Motor neuron (in vitro differentiated cells): ENCODE data around the gene TBXAS1. TPM values are rescaled to one million over a fixed set of nuclear protein-coding genes. Genes with fewer than 3 reads are reported as not detected.
"Not testable (repeated sequence)": the region's sequence is repeated elsewhere in the genome, so short reads cannot be mapped to it uniquely, and the experiment has no call there.

ENCODE experiments used
- ATAC-seq, 8 experiments: fragments of 200-7000 bp; cut with Tn5 transposase; replicated peaks in 6 of 8; 2 replicates each; pipeline ENCODE4 v1.8.0; 2021; ENCODE audit warnings: mild to moderate bottlenecking in 8 of 8, moderate library complexity in 8 of 8
- H3K27ac ChIP-seq, 2 donors: fragments of 250-450 bp; sonication (Bioruptor Pico); 2 replicates each; pipeline ENCODE4 v1.9.0; 2021; ENCODE audit warnings: antibody characterized with exemption in 2 of 2, mild to moderate bottlenecking in 2 of 2, moderate library complexity in 1 of 2
- H3K4me1 ChIP-seq, 2 donors: fragments of 250-450 bp; sonication (Bioruptor Pico); replicated peaks in 1 of 2; 2 replicates each; pipeline ENCODE4 v1.6.1; 2021; ENCODE audit warnings: antibody characterized with exemption in 2 of 2, mild to moderate bottlenecking in 2 of 2, moderate library complexity in 1 of 2
- H3K4me3 ChIP-seq, 5 donors: fragments of 250-450 bp; sonication (Bioruptor Pico); 2 replicates each; pipeline ENCODE4 v1.9.0; 2021; ENCODE audit warnings: antibody characterized with exemption in 5 of 5, mild to moderate bottlenecking in 5 of 5, moderate library complexity in 4 of 5
- WGBS, 10 experiments: fragments of 450-650 bp; shearing (Covaris generic); methylation state at CpG; one replicate each; pipeline ENCODE4 v1.0.0; 2022; 5-methylcytosine and 5-hydroxymethylcytosine counted together
- in situ Hi-C, 9 experiments: fragments of 400-800 bp; cut with MboI; loops; one replicate each; pipeline ENCODE4 v1.15.0; 2021; ENCODE audit warnings: low sequenced_read_pairs in 9 of 9, low pct_unique_long_range_greater_than_20kb in 2 of 9; ENCODE audit not compliant: unreplicated experiment in 9 of 9
- total RNA-seq, 8 experiments: library from RNA; unstranded; fragments of 300-600 nt; gene quantifications; 2 replicates each; pipeline versions ENCODE4 v1.2.3 to v1.2.4, GENCODE V29; 2022

Gene TBXAS1
- total RNA-seq, 8 experiments from 2014 or later = 0.31 to 2.5 (median 0.46) TPM

- no peaks in the 10 kb centered on the region for H3K4me1 ChIP-seq
- H3K27ac ChIP-seq = no peak overlapping the region
- in situ Hi-C loops = no loop called here
- H3K4me3 ChIP-seq = no peak overlapping the region
- WGBS, 10 experiments = 23 to 100% (median 79%) methylated on average over 1 to 4 of the region's 4 CpGs; no CpG with 5 or more reads in 2 of the 10 experiments
- no peak for ATAC-seq
Measured at GRCh38 chr7:139902436-139903102, 73.5 kb downstream of the TBXAS1 start.

- H3K4me1 ChIP-seq, ATAC-seq, H3K27ac ChIP-seq, in situ Hi-C loops, H3K4me3 ChIP-seq: not testable (repeated sequence)
- WGBS, 10 experiments = 0 to 100% (median 75%) methylated on average over 1 to 2 of the region's 2 CpGs; no CpG with 5 or more reads in 3 of the 10 experiments
Measured at GRCh38 chr7:139903103-139903477, 74.0 kb downstream of the TBXAS1 start.

GRCh38 chr7:139906879-139907278 is 77.8 kb downstream of the TBXAS1 start:
- no peak for ATAC-seq
- in situ Hi-C loops = no loop called here
- H3K4me3 ChIP-seq = no peak overlapping the region
- H3K27ac ChIP-seq = no peak overlapping the region
- no peaks in the 10 kb centered on the region for H3K4me1 ChIP-seq

GRCh38 chr7:139908792-139909191 is 79.7 kb downstream of the TBXAS1 start:
- ATAC-seq = no peak
- no peak overlapping the region for H3K4me3 ChIP-seq
- no peaks in the 10 kb centered on the region for H3K4me1 ChIP-seq
- no peak overlapping the region for H3K27ac ChIP-seq
- in situ Hi-C loops = no loop called here

DNA sequence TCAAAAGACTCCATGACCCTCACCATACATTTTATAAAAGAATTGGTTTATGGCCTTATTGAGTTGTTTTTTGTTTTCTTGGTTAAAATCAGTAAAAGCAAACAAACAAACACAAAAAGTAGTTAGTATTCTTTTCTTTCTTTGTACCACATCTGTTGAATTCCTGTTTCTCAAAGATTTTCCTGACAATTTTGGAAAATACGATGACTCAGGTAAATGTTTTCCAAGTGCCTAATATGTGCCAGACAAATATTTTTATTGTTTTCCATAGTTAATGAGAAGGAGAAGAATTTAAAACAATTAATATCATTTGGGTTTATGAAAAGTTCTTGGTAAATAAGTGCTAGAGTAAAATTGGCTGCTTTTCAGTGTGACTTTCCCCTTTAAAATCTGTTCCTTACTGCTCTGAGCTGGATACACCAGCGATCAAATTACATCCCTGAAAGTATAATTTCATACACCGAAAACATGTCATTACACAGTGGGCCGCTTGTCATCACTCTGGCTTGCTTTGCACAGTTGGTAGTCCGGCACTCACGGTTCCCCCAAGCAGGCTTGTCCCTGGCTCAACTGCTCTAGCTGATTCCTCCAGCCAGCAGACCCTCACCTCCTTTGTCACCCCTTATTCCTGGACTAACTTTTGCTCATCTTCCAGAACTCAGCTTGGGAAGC is 80.5 kb downstream of the TBXAS1 start:
- no peaks in the 10 kb centered on the region for H3K4me1 ChIP-seq
- no peak overlapping the region for H3K4me3 ChIP-seq
- 0 to 100% (median 83%) methylated on average over 1 to 6 of the region's 6 CpGs for WGBS, 10 experiments
- no peak overlapping the region for H3K27ac ChIP-seq
- in situ Hi-C loops = no loop called here
- ATAC-seq = peak in 3 of 8 experiments; percentile 59 to 94 (median 63)

GRCh38 chr7:139913021-139913844 is 84.2 kb downstream of the TBXAS1 start:
- Histone ChIP-seq H3K27ac (no peak overlapping the region), H3K4me1 (no peaks in the 10 kb centered on the region), H3K4me3 (no peak overlapping the region)
- 0 to 93% (median 81%) methylated on average over 1 to 9 of the region's 11 CpGs; no CpG with 5 or more reads in 2 of the 10 experiments for WGBS, 10 experiments
- in situ Hi-C loops = no loop called here
- ATAC-seq = no peak

GRCh38 chr7:139913845-139914135 is 84.7 kb downstream of the TBXAS1 start:
- 67 to 100% (median 80%) methylated on average over 1 to 4 of the region's 4 CpGs; no CpG with 5 or more reads in 5 of the 10 experiments for WGBS, 10 experiments

DNA sequence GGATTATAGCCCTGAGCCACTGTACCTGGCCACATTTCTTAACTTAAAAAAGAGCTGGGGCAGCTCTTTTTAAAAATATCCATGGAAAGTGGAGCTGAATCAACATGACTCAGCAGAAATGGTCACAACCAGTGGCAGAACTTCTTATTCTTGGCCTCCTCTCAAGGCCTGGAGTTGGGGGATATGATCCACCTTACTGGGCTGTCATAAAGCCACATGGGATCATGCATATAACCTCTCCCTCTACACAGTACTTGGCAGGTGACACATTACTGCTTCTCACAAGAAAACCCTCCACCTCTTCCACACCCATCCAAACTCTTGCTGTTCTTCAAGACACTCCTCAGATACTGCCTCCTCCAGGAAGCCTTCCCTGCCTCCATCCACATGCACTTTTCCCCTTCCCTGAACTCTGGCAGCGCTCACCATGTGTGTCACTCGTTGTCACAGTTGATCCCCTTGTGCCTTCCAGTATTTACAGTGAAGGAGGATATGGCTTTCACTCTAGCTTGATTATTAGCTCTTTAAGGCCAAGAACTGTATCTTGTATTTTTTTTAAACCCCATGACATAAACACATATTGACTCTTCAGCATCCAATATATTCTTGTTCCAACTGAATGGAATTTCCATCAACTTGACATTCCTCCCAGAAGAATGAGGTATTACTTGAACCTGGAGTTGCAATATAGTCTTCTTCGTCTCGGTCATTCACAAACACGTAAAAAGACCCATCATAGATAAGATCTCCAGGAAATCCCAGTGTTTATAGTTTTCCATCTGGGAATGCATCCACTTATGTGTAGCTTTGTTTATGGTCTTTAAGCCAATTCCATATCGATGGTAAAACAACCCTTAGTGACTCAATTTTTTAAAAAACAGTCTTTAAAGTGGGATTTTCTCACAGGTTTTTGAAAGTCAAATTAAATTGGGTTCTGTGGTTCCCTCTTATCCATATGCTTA is 85.5 kb downstream of the TBXAS1 start:
- no peak overlapping the region for H3K4me3 ChIP-seq
- no peaks in the 10 kb centered on the region for H3K4me1 ChIP-seq
- no peak overlapping the region for H3K27ac ChIP-seq
- ATAC-seq = no peak
- in situ Hi-C loops = no loop called here
- 80 to 100% (median 95%) methylated on average over 1 to 6 of the region's 6 CpGs; no CpG with 5 or more reads in 1 of the 10 experiments for WGBS, 10 experiments

More at GRCh38 chr7:139913845-139914135, 84.7 kb downstream of the TBXAS1 start:
- ATAC-seq = no peak
- no peak overlapping the region for H3K27ac ChIP-seq
- in situ Hi-C loops = no loop called here
- H3K4me1 ChIP-seq = no peaks in the 10 kb centered on the region
- H3K4me3 ChIP-seq = no peak overlapping the region

- Histone ChIP-seq H3K27ac (no peak overlapping the region), H3K4me1 (no peaks in the 10 kb centered on the region), H3K4me3 (no peak overlapping the region)
- in situ Hi-C loops = no loop called here
- 59 to 100% (median 83%) methylated on average over 1 to 10 of the region's 10 CpGs for WGBS, 10 experiments
- ATAC-seq = no peak
Measured at GRCh38 chr7:139915268-139915863, 86.3 kb downstream of the TBXAS1 start.

DNA sequence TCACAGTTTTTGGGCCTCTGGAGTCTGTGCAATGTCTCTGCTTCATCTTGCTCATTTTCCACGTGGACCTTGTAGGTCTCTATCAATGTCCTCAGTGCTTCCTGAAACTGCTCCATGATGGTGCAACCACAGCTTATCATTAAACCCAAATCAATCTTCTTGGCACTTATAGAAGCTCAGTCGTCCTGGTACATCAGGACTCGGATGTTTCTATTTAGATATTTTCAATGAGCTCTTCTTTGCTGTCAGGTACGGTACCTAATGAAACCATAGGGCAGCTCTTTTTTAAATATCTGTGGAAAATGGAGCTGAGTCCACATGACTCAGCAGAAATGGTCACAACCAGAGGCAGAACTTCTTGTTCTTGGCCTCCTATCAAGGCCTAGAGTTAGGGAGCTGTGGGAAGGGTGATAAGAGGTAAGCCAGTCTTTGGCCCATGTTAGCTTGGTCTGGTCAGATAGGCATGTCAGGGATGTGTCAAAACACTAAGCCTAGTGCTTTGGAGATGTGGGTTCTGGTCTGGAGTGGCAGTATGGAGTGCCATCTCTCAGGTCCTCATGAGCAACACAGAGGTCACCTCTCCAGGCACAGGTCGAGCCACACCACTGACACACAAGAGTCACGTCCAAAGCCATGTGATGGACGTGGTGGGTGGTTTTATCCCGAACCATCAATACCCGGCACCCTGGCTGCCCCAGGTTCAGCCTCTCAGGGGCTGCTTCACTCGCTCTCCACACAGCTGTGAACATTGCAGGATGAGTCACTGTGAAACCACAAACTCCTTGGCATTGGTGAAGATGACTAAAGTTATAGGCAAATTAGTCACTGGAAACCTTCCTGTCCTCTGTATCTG is 87.0 kb downstream of the TBXAS1 start:
- 73 to 100% (median 88%) methylated on average over 1 to 7 of the region's 10 CpGs for WGBS, 10 experiments
- in situ Hi-C loops = no loop called here
- H3K27ac ChIP-seq = no peak overlapping the region
- no peak overlapping the region for H3K4me3 ChIP-seq
- no peaks in the 10 kb centered on the region for H3K4me1 ChIP-seq
- peak in 4 of 8 experiments; percentile 21 to 100 (median 66) for ATAC-seq

DNA sequence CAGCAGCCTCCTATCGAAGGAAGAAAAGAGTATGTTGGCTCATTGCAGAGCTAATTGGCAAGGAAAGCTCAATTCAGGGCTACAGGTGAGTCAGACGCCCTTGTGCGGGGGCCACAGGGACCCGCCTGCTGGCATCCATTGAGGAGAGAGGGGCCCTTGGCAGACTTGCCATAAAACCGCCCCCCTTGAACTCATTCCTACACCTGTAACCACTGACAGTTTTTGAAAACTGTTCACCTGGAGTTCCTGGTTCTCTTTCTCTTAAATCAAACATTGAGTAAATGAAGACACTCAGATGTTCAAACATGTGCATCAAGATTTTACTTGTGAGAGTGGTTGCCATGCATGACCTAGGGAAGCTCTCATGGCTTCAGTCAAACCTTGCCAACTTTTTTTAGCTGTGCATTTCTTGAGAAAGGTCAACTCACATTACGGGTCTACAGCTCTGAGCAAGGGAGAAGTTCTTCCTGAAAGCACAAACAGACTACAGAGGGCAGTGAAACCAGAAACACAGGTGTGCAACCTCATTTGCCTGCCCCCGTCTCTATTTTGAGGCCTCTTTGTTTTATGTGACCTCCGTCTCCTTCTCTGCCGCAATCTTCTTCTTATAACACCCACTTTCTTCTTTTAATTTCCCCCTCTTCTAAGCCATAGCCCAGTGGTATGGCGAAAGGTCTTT is 87.8 kb downstream of the TBXAS1 start:
- no peak overlapping the region for H3K27ac ChIP-seq
- H3K4me3 ChIP-seq = no peak overlapping the region
- no peaks in the 10 kb centered on the region for H3K4me1 ChIP-seq
- in situ Hi-C loops = no loop called here
- ATAC-seq = no peak
- WGBS, 10 experiments = 52 to 100% (median 93%) methylated on average over 1 to 6 of the region's 10 CpGs; no CpG with 5 or more reads in 1 of the 10 experiments
